Measurements from ENCODE around the gene MORN5.

MORN5 gene

GRCh38 chr9:122192914-122193525 lies 33.3 kb downstream of the MORN5 start:
- no peak for DNase-seq

- DNase-seq, result no peak
These were observed 33.9 kb downstream of the MORN5 start for GRCh38 chr9:122193651-122194050.

GRCh38 chr9:122195875-122196274 lies 36.2 kb downstream of the MORN5 start:
- DNase-seq, result no peak

- no peak for DNase-seq
These were observed 37.7 kb downstream of the MORN5 start for GRCh38 chr9:122197426-122197825.

GRCh38 chr9:122197882-122198281 lies 38.2 kb downstream of the MORN5 start:
- DNase-seq, result no peak

GRCh38 chr9:122200960-122201595 lies 41.4 kb downstream of the MORN5 start:
- no peak for DNase-seq

GRCh38 chr9:122201641-122202040 lies 41.9 kb downstream of the MORN5 start:
- no peak for DNase-seq

DNA sequence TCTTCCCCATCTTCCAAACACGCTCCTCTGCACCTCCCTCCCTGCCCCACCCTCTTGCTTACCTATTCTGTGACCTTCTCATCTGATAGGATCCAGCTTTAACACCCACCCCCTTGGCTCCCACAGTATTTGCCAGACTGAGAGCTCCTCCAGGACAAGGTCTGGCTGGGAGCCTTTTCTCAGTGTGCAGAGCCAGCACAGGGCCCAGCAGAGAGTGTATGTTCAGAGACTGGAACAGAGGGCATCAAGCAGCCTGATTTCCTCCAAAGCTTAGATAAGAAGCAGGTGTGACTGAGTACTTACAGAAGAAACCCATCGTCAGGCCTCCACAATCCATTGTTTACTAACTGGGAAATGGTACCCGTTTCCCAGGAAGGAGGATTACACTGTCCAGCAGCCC lies 42.4 kb downstream of the MORN5 start:
- no peak for DNase-seq

GRCh38 chr9:122204055-122204454 lies 44.3 kb downstream of the MORN5 start:
- DNase-seq, result no peak

GRCh38 chr9:122204491-122204890 lies 44.8 kb downstream of the MORN5 start:
- no peak for DNase-seq

DNA sequence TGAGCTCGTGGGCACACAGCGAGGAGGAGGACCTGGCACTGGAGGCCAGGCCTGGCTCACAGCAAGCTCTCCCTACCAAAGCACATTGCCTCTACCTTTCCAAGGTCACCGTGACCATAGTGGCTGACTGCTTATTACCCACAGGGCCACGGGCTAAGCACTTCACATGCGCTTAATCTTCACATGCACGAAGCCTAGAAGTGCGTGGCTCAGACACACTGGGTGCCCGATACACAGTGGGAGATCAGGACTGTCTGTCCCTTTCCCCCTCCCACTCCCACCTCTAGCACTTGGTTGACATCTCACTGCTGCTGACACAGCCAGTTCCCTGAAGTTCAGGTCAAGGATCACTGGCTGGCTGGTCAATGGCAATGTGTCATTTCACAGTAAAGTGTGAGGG lies 45.5 kb downstream of the MORN5 start:
- no peak for DNase-seq

DNA sequence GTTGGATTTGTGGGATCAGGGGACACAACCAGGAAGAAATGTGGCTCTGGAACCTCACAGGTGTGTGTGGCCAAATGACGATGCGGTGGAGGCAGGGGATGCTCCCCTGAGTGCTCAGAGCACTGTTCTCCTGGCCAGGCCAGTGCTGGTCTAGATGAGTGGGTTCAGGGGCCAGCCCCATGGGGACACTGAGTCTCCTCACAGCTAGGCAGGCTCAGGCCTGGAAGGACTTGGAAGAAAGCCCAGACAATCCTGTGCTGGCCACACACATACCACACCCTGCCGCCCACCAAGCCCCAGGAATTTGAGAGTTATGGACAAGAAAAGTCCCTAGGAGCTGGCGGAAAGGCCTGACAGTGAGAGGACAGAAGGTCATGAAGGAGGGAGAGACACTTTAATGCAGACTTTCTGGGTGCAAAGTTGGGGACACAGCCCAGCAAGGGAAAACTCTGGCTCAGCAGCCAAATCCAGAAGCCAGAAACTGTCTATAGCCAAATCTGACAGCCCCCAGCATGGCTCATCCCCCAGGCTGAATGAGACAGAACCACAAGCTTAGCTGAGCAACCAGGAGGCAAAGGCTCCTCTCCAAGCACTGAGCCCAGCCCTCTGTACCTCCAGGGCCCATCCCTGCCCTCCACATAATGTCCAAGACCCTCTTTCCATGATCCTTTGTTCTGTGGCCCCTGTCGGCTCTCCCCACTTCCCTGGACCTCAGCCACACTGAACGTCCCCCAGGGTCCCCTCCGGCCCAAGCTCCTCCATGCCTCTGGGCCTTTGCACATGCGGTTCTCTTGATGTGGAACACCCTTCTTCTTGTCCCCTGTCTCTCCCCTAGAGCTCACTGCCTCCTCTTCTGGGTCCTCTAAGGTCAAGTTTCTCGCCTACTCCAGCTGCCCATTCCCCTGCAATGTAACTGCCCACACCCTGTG lies 46.7 kb downstream of the MORN5 start:
- no peak for DNase-seq

GRCh38 chr9:122207096-122207495 lies 47.4 kb downstream of the MORN5 start:
- no peak for DNase-seq

GRCh38 chr9:122209451-122209850 lies 49.7 kb downstream of the MORN5 start:
- no peak for DNase-seq

DNA sequence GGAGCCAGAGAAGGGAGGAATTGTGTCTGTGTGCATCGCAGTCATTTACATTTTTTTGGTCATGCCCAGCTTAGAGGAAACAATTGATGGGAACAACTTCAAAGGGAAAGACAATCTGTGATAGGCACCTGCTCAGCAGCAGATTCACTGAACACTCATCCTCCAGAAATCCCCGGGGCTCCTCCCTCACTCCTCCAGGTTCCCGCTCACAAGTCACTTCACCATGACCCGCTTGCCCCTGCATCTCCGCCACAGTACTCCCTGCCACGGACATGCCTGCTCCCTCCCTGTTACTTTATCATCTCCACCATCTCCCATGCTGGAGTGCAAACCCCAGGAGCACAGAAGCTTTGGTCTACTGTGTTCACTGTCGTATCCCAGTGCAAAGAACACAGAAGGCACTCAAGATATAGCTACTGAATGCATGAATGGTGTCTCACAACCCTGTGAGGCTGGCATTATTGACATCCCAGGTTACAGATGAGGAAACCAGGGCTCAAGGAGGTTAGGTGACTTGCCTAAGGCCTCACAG lies 52.8 kb downstream of the MORN5 start:
- DNase-seq, result no peak

DNA sequence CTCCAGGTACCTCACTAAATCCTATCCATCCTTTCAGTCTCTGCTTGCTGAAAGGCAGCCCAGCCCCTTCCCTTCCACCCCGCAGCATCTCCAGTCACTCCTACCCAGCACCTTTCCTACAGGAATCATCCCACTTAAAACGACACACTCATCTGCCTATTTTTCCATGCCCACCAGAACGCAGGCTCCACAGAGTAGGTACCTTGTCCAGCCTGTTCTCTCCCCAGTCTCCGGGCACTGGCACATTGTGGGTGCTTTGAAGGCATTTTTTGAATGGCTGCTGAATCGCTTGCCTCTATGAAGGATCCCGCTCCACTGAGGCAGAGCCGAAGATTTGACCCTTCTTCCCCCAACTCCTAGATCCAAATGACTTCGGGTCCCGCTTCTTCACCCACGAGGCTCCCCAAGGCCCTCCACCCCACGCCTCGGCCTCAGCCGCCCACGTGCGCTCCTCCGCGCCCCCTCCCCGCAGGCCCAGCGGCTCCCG lies 53.4 kb downstream of the MORN5 start:
- DNase-seq, result no peak

- DNase-seq, result peak; percentile 52
These were observed 54.1 kb downstream of the MORN5 start for GRCh38 chr9:122213589-122214413.

DNA sequence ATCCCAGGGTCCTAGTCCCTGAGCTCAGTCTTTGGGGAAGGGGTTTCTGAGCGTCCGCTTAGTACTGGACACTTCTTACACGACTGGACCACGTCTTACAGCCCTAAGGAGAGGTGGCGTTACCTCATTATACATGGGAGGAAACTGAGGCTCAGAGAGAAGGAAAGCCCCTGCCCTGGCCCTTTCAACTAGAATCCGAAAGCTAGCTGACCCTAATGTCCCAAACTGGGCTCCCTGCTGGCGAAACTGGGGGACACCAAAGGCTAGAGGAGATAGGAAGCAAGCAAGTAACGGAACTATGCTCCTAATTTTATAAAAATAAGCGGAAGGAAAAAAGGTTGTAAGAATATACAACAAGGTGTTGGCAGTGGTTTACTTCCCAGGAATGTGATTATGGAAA lies 54.8 kb downstream of the MORN5 start:
- no peak for DNase-seq

DNA sequence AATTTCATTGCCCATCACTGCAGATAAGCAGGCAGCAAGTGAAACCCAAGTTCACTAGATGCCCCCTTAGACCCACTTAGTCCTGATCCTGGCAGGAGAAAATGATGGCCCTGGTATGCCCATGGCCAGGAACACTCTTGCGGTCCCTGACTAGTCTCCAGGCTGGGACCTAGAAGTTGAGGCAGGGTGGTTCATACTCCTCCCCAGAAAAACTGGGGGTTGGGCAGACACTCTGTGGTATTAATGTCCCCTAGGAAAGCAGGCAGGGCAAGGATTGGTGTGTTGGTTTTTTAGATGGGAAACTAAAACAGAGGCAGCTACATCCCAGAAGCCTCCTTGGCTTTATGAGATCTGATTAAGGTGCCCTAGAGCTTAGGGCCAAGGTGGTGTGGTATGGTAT lies 56.0 kb downstream of the MORN5 start:
- no peak for DNase-seq

DNA sequence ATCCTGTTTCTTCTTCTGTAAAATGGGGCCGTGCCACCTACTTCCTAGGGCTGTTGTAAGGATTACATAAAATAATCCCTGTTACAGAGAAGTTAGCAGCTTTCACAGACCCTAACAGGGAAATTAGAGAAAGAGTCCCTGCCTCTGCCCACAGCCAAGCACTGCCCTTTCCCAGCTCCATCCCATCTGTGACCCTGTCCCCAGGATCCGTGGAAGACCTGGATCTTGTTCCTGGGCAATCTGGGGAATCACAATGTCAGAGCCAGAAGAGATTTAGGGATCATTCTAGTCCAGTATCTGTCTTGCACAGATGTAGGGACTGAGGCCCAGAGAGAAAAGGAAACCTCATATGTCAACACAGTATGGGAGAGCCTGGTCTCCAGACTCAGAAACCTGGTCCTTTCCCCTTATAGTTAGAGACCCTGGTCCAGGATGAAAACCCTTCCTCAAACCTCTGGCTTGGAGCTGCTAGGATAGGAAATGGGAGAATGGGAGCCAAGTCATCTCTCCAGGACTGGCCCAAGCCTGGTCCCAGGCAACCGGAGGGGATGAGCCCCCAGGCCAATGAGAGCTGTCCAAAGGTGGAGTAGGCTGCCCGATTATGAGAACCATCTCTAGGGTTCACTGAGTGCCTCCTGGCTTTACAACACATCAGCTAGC lies 56.6 kb downstream of the MORN5 start:
- DNase-seq, result no peak

- no peak for DNase-seq
These were observed 57.2 kb downstream of the MORN5 start for GRCh38 chr9:122216798-122217418.

- no peak for DNase-seq
These were observed 57.9 kb downstream of the MORN5 start for GRCh38 chr9:122217640-122218039.

All from NCI-H2029 treated with DMSO at 0.1 percent for 48 hours (cell line).